Keratinocyte (primary cell): ENCODE results near the gene RABL6. TPM values are rescaled to one million over a fixed set of nuclear protein-coding genes. Genes with fewer than 3 reads are reported as not detected.

ENCODE experiments used
- DNase-seq: peaks from one replicate; pipeline ENCODE4 v3.0.0-alpha.2; 2011; ENCODE audit warnings: low read depth, missing footprints, low spot score
- FAIRE-seq: peaks from 2 replicates; lab custom pipeline; 2011; peaks lifted over from hg19 to GRCh38; lab: Jason Lieb, UNC
- H2AFZ ChIP-seq: 2 replicates; pipeline ENCODE4 v1.6.0; 2012; ENCODE audit warnings: low read length, control low read depth, inconsistent platforms; ENCODE audit not compliant: control insufficient read depth
- H3K27ac ChIP-seq: 2 replicates; pipeline ENCODE4 v1.5.1; 2011; ENCODE audit warnings: low read length; ENCODE audit not compliant: control insufficient read depth, insufficient read depth
- H3K27me3 ChIP-seq: 3 replicates; pipeline ENCODE4 v1.6.0; 2011; ENCODE audit warnings: low read length; ENCODE audit not compliant: control insufficient read depth, insufficient read depth; ENCODE audit errors: extremely low read depth
- H3K36me3 ChIP-seq, 2 experiments: 2 replicates in 1 of 2; 3 replicates in 1 of 2; pipeline ENCODE4 v1.5.1; 2011; ENCODE audit warnings: low read length in 2 of 2, mild to moderate bottlenecking in 1 of 2; ENCODE audit not compliant: control insufficient read depth in 2 of 2, insufficient read depth in 2 of 2; ENCODE audit errors: extremely low read depth in 1 of 2
- H3K4me1 ChIP-seq: 3 replicates; pipeline ENCODE4 v1.5.1; 2011; ENCODE audit warnings: low read length; ENCODE audit not compliant: control insufficient read depth, insufficient read depth; ENCODE audit errors: extremely low read depth
- H3K4me2 ChIP-seq: 3 replicates; pipeline ENCODE4 v1.6.0; 2011; ENCODE audit warnings: low read depth, low read length; ENCODE audit not compliant: control insufficient read depth, insufficient read depth; ENCODE audit errors: extremely low read depth
- H3K4me3 ChIP-seq, 3 experiments: fragments of 200-600 bp in 1 of 3; sonication (generic) in 1 of 3; 2 replicates in 2 of 3; 3 replicates in 1 of 3; pipeline ENCODE4 v1.5.1; 2011 to 2016; ENCODE audit warnings: low read length in 3 of 3, mild to moderate bottlenecking in 3 of 3, control low read depth in 2 of 3, inconsistent platforms in 1 of 3, low read depth in 1 of 3, mixed read lengths in 1 of 3, mixed run types in 1 of 3, moderate library complexity in 1 of 3; ENCODE audit not compliant: control insufficient read depth in 2 of 3, insufficient read depth in 2 of 3; ENCODE audit errors: extremely low read depth in 1 of 3
- H3K79me2 ChIP-seq: 2 replicates; pipeline ENCODE4 v1.6.0; 2012; ENCODE audit warnings: low read length; ENCODE audit not compliant: control insufficient read depth, insufficient read depth
- H3K9ac ChIP-seq: 3 replicates; pipeline ENCODE4 v1.6.0; 2011; ENCODE audit warnings: low read length; ENCODE audit not compliant: control insufficient read depth, insufficient read depth; ENCODE audit errors: extremely low read depth
- H3K9me1 ChIP-seq: 3 replicates; pipeline ENCODE4 v1.6.0; 2011; ENCODE audit warnings: low read length; ENCODE audit not compliant: control insufficient read depth, insufficient read depth; ENCODE audit errors: extremely low read depth
- H3K9me3 ChIP-seq: 2 replicates; pipeline ENCODE4 v1.5.1; 2012; ENCODE audit warnings: low read depth, low read length; ENCODE audit not compliant: control insufficient read depth
- H4K20me1 ChIP-seq: 3 replicates; pipeline ENCODE4 v1.6.0; 2011; ENCODE audit warnings: low read length; ENCODE audit not compliant: control insufficient read depth, insufficient read depth; ENCODE audit errors: extremely low read depth
- EZH2 ChIP-seq: IDR thresholded peaks from one replicate; pipeline ENCODE4 v1.6.1; 2012; ENCODE audit warnings: inconsistent platforms, mild to moderate bottlenecking, low read length, moderate library complexity
- dilution Hi-C: fragments of 300-500 bp; cut with MboI; formaldehyde crosslinking; loops from one replicate; pipeline ENCODE4 v1.7.0; 2020; ENCODE audit warnings: low sequenced_read_pairs; ENCODE audit not compliant: extremely low pct_ligation_motif_present
- polyA plus RNA-seq, 5 experiments: library from polyadenylated mRNA; depleted of rRNA in 3 of 5; stranded (reverse) in 3 of 5; stranded (forward) in 1 of 5; unstranded in 1 of 5; fragments of >200 nt; gene quantifications; 1 replicate in 1 of 5; 2 replicates in 3 of 5; 3 replicates in 1 of 5; pipeline versions ENCODE4 v1.2.1 to v1.2.3, GENCODE V29; 2011 to 2012; ENCODE audit warnings: missing spikeins in 2 of 5, low read depth in 1 of 5, low replicate concordance in 1 of 5
- TF ChIP-seq, protein P1 (sequence below), 3 experiments: IDR thresholded peaks in 1 of 3; conservative IDR thresholded peaks in 1 of 3; optimal IDR thresholded peaks in 1 of 3; 2 replicates in 2 of 3; 3 replicates in 1 of 3; pipeline versions ENCODE3 to v1.5.1; 2011; ENCODE audit warnings: low read length in 3 of 3, mild to moderate bottlenecking in 3 of 3, moderate library complexity in 2 of 3, control low read depth in 1 of 3, inconsistent platforms in 1 of 3; ENCODE audit not compliant: insufficient read depth in 2 of 3; ENCODE audit errors: extremely low read depth in 1 of 3

RABL6 gene
- polyA plus RNA-seq, 1 donor (not counting 4 experiments of a cell fraction or from before 2014, with no cell fraction given), result 46.3 TPM

DNA sequence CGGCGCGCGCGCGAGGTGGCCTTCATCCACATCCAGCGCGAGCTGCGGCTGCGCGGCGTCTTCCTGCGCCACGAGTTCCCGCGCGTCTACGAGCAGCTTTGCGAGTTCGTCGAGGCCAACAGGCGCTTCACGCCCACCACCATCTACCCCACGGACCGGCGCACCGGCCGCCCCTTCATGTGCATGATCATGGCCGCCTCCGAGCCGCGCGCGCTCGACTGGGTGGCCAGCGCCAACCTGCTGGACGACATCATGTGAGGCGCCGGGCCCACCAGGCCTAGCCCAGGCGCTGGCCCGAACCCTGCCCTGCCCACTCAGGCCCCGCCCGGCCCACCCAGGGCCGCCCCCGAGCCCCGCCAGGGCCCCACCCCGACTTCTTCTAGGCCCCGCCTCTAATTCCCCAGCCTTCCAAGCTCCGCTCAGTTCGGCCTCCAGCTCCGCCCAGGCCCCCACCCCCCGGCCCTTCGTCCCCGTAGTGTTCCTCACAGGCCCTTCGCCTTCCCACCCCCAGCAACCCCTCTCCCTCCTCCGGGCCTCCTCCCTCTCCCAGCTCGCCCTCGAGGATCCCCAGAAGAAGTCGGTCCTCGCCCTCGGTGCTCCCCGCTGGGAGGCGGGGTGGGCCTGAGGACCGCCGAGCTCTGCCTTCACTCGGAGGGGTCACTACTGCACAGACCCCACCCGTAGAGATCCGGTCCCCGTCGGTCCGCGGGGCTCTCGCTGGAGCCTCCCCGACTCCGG is 39.5 kb downstream of the RABL6 start:
- Histone ChIP-seq H3K9ac (peak overlapping the region; percentile 69), H2AFZ (peak overlapping the region; percentile 56), H3K4me3 (peak overlapping the region; percentile 74 to 93 (median 89)), H3K79me2 (peaks cover 6% of the 10 kb centered on the region), H3K4me2 (peak overlapping the region; percentile 88), H3K9me3 (no peaks in the 10 kb centered on the region), H3K27me3 (peaks cover 43% of the 10 kb centered on the region), H3K9me1 (no peaks in the 10 kb centered on the region), H3K27ac (no peak overlapping the region), H3K36me3 (peaks cover 3 to 17% of the 10 kb centered on the region in 2 experiments), H3K4me1 (peaks cover 9% of the 10 kb centered on the region), H4K20me1 (peaks cover 6% of the 10 kb centered on the region)
- no peak for FAIRE-seq
- TF ChIP-seq, protein P1, sequence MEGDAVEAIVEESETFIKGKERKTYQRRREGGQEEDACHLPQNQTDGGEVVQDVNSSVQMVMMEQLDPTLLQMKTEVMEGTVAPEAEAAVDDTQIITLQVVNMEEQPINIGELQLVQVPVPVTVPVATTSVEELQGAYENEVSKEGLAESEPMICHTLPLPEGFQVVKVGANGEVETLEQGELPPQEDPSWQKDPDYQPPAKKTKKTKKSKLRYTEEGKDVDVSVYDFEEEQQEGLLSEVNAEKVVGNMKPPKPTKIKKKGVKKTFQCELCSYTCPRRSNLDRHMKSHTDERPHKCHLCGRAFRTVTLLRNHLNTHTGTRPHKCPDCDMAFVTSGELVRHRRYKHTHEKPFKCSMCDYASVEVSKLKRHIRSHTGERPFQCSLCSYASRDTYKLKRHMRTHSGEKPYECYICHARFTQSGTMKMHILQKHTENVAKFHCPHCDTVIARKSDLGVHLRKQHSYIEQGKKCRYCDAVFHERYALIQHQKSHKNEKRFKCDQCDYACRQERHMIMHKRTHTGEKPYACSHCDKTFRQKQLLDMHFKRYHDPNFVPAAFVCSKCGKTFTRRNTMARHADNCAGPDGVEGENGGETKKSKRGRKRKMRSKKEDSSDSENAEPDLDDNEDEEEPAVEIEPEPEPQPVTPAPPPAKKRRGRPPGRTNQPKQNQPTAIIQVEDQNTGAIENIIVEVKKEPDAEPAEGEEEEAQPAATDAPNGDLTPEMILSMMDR (optimal IDR thresholded peaks at IDR 0.05 in 1 of 3, IDR thresholded peaks at IDR 0.05 in 1 of 3, conservative IDR thresholded peaks at IDR 0.05 in 1 of 3; ENCODE audit: extremely low read depth in 1 of 3, insufficient read depth in 2 of 3, low read length in 3 of 3), result no peak
- TF ChIP-seq EZH2, result no peak
- dilution Hi-C loops, result no loop called here
- no peak for DNase-seq

DNA sequence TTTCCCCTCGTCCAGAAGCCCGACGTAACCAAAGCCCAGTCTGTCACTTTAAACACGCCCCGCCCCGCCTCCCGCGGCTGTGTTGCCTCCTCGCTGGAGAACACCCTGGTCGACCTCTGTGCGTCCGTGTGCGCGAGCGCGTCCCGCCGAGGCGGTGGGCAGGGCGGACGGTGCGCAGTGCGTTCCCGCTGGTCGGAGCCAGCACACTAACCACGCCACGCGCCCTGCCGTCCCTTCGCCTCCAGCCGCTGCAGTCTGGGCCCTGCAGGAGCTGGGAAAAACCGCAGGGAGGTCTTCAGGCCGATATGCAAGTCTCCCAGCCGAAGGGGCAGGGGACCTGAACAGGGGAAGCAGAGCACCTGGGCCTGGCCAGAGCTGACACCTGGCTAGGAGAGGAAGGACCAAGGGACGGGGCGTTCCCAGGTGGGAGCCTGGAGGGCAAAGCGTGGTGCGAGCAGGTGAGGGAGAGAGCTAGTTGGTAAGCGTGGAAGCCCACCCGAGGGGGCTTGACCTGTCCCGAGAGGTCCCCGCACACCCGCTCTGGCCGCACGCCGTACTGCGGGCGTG is 40.2 kb downstream of the RABL6 start:
- peak overlapping the region; percentile 56 for H2AFZ ChIP-seq
- DNase-seq (no peak), FAIRE-seq (no peak)

More for the DNA sequence above, 40.2 kb downstream of the RABL6 start:
- Histone ChIP-seq H3K79me2 (peaks cover 6% of the 10 kb centered on the region), H3K9me3 (no peaks in the 10 kb centered on the region), H3K9me1 (no peaks in the 10 kb centered on the region), H4K20me1 (peaks cover 6% of the 10 kb centered on the region), H3K9ac (peak overlapping the region; percentile 69), H3K36me3 (peaks cover 3 to 17% of the 10 kb centered on the region in 2 experiments), H3K4me2 (peak overlapping the region; percentile 88), H3K27me3 (peaks cover 43% of the 10 kb centered on the region), H3K4me3 (peak overlapping the region; percentile 74 to 93 (median 89)), H3K27ac (peak overlapping the region; percentile 4), H3K4me1 (peaks cover 9% of the 10 kb centered on the region)
- dilution Hi-C loops, result no loop called here
- TF ChIP-seq, protein P1 (optimal IDR thresholded peaks at IDR 0.05 in 1 of 3, IDR thresholded peaks at IDR 0.05 in 1 of 3, conservative IDR thresholded peaks at IDR 0.05 in 1 of 3; ENCODE audit: extremely low read depth in 1 of 3, insufficient read depth in 2 of 3, low read length in 3 of 3), result no peak
- no peak for TF ChIP-seq EZH2
